ENCODE measurements around the gene SCN8A.
"Not testable (repeated sequence)": the region's sequence is repeated elsewhere in the genome, so short reads cannot be mapped to it uniquely, and the experiment has no call there.

Gene SCN8A

DNA sequence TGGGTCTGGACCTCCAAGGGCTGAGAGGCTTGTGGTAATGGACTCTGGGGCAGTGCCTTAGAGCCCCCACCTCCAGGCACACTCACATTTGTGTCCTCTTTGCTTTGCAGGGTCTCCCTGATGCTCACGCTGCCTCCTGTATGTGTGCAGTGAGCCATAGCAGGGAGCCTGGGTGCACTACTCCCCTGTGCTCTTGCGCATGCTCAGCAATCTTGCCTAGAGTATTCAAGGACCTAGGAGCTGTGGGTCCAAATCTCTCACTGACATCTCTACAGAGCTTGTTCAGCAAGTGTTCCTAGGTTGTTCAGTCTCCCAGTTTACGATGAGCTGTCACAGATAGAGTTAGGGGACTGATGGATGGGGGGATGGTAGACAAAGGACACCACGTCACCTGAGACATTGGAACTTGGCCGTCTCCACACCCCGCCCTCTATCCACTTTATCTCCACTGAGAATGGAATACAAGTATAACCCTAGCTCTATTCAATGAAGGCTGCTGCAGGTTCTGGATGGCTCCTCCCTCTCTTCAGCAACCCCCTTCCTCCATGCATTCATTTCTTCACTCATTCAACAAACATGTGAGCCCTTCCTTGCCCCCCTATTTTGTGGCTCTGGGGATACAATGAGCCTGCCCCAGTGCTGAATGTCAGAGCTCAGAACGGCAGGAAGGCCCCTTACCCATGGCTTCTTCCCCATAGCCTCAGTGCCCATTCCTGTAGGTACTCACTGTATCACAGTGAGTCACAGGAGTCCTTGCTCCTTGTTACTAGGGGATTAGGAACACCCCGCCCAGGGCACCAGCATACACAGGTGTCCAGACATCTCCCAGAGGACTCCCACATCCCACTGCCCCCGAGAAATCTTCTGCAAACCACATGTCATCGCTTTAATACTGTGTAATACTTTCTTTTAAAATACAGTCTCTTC lies 226.3 kb downstream of the SCN8A start:
- DNase-seq (ENCODE audit: low spot score): no peak

DNA sequence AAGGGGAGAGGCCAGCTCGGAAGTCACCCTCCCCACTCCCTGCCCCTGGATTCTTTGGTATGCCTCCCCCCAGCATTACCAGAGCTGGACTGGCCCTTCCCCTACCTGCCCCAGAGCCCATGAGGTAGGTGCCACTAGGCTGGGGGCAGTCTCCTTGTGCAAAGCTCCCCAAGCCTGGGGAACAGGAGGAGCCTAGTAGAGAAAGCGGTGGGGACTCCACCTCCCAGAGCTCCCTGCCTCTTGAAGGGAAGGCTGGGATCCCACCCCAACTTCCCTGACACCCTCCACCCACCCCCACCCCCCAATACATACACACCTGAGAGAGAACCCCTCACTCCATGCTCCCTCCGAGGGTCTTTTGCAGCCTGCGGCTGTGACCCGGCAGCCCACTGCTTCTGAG lies 227.1 kb downstream of the SCN8A start:
- no peak for DNase-seq (ENCODE audit: low spot score)

DNA sequence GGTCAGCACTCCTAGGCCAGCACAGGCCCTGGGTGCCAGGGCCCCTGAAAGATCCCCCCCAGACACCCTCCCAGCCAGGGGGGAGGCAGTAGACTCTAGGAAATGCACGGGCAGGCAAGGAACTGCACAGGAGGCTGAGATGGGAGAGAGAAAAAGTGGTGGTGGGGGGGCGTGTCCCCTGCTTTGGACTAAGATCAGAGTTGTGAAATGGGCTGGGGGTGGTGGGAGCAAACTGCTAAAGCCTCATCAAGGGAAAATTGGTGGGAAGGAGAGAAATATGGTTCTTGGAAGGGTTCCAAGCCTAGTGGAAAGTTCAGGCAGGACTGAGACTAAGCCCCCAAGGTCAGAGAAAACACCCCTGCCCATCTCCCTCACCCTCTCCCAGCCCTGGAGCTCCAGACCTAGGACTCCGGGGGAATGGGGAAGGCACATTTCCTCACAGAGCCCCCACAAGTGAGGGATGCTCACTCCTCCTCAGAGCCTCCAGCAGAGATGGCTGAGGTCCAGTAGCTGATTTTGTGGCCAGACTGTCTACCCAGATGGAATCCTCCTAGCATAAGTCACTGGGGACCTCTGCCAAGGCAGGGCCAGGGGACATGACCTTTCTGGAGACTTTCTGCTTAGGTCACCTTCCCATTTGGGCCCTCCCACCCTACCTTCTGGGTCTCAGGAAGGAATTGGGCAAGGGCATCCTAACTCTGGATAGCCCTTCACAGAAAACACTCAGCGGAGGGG lies 227.7 kb downstream of the SCN8A start:
- DNase-seq (ENCODE audit: low spot score): peak; percentile 55

DNA sequence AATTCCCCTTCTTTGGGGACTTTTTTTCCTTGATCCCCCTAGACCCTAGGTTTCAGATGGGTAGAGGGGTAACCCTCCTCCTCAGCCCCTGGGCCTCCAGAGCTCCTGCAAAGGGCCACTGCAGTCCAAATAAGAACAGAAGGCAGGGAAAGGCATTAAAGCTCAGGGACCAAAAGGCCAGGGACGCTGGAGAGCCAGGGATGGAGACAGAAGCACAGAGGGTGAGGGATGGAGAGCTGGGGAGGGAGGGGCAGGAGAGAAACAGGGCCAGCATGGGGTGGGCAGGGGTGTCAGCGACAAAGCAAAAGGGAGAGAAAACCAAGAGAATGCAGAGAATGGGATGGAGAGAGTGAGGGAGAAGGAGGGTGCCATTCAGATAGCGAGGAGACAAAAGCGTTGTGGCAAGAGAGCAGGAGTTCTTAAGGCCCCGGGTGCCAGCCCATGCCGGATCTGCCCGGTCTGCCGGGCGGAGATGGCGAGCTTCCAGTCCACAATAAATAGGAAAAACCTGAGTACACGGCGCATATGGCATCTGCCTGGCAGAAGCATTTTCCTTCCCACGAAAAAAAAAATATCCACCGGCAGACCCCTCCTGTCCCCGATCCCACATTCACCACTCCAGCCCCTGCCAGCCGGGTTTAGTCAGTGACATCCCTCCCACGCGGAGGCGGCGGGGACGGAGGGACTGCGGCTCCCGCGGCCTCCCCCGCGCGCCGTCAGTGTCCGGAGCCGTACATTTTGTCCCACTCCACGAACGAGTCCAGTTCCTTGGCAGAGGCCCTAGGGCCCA lies 228.9 kb downstream of the SCN8A start:
- peak; percentile 70 for DNase-seq (ENCODE audit: low spot score)

DNA sequence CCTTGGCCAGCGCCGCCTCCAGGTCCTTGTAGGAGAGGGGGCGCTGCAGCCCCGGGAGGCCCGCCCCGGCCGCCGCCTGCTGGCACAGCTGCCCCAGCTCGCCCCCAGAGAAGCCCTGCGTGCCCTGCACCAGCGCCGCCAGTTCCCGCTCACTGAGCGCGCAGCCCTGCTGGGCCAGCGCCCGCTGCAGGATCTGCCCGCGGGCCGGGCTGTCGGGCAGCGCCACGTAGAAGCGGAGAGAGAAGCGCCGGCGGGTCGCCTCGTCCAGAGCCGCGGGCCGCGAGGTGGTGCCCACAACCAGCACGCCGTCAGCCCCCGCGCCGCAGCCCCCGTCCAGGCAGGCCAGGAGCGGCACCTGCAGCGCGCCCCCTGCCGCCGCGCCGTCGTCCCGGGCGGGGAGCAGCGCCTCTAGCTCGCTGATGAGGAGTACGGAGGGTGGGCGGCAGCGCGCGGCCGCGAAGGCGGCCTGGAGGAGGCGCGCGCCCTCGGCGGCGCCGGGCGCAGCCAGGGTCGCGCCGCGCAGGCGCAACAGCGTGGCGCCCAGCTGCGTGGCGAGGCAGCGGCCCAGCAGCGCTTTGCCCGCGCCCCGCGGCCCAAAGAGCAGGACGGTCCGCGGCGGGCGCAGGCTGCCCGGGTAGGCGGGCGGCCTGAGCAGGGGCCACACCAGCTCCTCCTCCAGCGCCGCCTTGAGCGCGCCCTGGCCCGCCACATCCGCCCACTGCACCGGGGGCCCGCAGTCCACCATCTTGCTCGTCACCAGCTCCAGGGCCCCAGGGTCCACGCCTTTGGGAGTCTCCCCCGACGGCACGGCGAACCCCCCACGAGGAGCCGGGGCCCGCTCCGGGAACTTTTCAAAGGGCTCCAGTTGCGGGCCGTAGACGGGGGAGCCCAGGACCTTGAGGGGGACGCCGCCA lies 229.8 kb downstream of the SCN8A start:
- DNase-seq (ENCODE audit: low spot score): peak; percentile 23

DNA sequence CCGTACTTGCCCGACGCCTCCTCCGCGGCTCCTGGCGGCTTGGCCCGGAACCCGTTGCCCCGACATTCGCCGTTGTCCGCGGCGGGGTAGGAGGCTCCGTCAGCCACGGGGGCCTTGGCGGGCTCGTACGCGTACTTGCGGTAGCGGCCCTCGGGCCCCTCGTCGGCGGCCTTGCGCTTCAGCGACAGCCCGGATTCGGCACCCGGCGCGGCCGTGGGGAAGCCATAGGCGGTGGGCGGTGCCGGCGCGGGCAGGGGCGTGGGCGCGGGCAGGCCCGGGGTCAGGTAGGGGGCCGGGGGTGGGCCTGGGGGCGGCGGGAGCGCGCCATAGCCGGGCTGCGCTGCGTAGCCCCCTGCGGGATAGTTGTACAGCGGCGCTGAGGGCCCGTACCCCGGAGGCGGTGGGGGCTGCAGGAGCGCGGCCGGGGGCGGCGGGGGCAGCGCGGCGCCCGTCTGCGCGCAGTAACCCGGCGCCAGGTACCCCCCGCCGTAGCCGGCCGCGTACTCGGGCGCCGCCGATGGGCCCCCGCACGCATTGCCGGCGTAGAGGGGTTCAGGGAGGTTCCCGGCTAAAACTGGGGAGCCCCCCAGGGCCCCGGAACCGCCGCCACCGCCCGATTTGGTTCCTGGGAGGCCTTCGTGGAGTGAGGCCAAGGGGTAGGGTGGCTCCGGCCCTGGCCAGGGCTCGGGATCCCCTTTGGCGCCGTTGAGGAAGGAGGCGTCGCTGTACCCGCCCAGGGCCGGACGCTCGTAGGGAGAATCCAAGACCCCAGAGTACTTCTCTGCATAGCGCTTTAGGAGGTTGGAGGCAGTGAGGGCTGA lies 230.6 kb downstream of the SCN8A start:
- DNase-seq (ENCODE audit: low spot score): no peak

DNA sequence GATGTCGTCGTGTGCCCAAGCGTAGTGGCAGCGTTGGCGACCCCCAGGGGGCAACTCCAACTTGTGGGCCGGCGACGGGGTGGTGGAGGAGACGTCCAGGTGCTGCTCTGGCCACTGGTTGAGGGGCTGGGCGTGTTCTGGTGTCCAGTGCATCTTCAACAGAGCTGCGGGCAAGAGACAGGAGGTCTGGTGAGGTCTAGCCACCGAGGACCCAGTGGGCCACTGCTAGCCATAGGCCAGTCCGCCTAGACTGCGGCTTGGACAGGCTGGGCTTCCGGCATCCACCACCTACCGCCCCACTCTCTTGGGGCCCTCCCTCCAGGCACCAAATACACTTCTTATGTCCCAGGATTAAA lies 231.2 kb downstream of the SCN8A start:
- DNase-seq (ENCODE audit: low spot score): no peak

DNA sequence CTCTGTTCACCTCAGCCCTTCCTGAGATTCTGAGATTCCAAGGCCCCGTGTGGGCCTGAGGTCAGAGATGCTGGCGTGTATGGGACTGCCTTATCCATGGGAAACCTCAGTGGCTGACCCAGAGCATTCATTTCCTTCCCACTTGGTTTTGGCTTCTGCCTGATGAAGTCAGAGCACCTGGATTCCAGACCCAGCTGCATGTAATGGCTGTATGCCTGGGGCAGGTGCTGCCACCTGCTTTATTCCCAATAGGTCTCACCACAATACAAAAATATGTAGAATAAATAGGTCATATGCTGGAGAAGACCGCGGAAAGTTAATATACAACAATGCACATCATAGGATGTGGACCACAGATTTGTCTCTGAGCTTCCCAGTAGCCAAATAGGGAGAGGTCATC lies 231.9 kb downstream of the SCN8A start:
- no peak for DNase-seq (ENCODE audit: low spot score)

DNA sequence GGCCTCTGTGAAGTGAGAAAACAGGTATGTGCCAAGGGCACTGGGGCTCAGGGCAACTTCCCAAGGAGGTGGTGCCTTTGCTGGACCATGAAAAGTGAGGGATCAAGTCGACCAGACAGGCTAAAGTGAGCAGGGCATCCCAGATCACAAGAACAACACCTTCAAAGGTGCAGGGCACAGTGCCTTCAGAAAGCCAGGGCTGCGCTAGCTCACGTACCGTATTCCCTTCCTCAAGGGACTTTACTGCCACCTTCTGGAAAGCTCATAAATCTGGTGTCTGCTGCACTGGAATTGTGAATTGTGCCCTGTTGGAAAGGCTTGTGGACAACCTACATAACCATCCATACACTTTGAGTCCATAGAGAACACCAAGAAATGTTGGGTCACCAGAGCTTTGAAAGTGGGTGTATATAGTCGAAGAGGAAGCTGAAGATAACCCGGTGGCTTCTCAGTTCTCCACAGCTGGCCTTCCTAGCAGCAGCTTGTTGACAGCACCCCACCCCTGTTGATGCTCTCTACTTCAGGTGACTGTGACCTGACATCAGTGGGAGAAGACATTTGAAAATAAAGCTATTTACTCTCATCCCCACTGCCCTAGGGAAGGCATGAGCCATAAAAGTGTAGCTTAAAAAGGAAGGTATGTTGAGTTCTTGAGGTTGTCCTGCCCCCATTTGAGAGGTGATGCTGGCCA lies 233.0 kb downstream of the SCN8A start:
- peak; percentile 94 for DNase-seq (ENCODE audit: low spot score)

DNA sequence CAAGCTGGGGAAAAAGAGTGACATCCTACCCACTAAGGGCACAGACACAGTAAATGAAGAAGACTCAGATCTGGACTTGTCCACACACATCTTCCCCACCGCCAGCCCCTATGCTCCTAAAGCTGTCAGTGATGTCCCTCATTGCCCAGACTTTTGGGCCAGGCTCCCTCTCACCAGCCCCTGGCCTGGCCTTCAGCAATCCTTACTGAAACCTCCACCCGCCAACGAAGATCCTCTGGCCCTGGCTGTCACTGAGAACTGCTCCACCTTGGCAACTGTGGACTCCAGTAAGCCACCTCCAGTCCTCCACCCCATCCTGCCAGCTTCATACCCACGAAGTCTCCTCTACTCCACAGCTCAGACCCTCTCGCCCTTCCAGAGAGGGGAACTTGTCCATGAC lies 234.2 kb downstream of the SCN8A start:
- DNase-seq (ENCODE audit: low spot score): no peak

DNA sequence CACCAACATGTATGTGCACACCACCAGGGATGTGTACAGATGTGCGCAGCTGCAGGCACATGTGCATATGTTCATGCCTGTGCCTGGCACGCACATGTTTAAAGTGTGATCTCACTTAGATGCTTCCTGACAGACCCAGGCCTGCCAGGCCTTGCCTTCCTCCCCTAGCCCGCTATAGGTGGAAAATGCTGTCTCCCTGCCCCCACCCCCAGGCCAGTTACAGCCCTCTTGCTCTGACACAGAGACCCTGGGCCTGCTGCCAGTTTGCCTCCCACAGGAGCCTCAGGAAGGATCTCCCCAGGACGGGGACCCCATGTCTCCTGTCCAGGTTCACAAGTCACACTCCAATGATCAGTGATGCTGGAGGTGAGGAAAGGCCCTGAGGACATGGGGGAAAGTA lies 235.8 kb downstream of the SCN8A start:
- no peak for DNase-seq (ENCODE audit: low spot score)

DNA sequence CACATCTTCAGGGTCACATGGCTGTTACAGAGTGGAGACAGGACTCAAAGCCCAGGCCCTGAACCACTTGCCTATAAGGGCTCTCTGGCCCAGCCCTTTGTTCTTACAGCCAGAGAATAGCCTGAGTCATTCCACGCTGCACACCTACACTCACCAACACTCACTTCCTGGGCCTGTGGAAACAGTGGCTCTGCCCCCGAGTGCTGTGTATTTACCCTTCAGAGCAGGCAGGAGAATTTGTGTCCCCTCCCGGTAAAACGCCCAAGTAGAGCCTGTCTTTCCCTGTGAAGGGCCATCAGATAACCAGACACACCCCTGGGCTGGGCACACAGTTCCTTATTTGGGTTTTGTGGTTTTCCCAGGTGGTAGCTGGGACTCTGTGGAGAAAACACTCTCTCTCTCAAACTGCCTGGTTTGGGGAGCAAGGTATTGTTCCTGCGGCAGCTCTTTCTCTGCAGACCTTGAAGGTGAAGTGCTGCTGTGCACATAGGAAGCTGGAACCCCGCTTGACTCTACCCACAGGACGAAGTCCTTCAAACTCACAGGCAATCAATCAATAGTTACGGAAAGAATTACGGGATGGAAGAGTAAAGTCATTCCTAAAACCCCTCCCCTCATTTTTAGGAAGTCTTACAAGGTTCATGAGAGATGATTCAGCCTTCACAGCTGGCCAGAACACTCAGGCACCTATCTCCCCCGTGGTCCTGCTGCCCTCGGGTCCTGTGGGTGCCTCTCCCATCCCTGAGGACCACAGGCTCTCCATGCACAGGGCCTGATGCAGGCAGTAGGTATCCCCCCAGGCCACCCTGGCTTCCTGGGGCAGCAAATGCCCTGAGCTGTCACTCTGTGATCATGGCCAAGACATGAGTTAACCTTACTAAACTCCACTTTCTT lies 237.1 kb downstream of the SCN8A start:
- no peak for DNase-seq (ENCODE audit: low spot score)

DNA sequence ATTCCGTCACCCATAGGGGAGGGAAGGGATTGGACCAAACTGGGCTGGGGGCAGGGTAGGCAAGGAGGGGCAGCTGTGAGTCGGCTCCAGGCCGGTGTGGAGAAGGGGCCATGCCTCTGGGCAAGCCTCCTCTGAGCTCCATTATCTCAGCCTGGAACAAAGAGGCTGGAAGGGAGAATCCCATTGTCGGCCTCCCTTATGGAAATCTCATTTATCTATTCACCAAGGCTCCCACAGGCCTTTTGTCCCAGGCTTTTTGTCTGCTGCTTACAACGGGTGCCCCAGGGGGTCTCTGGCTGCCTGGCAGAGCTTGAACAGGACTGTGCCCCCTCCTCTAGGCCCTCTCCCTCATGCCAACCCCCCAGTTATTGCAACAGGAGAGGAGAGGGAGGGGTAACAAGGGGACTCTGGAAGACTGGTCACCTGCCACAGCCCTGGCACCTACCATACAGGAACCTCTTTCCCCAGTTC lies 238.0 kb downstream of the SCN8A start:
- no peak for DNase-seq (ENCODE audit: low spot score)

DNA sequence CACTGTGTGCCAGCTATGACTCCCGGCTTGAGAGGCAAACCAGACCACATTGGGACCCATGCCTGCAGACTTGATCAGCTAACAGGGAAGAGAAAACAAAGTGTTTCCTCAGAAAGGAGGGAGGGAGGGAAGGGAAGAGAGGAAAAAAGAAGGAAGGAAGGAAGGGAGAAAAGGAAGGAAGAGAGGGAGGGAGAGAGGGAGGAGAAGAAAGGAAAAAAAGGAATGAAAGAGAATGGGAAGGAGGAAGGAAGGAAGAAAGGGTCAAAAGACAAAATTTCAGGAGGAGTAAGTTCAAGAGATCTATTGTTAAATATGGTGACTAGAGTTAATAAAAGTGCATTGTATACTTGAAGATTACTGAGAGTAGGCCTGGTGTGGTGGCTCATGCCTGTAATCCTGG lies 238.6 kb downstream of the SCN8A start:
- DNase-seq (ENCODE audit: low spot score): no peak

DNA sequence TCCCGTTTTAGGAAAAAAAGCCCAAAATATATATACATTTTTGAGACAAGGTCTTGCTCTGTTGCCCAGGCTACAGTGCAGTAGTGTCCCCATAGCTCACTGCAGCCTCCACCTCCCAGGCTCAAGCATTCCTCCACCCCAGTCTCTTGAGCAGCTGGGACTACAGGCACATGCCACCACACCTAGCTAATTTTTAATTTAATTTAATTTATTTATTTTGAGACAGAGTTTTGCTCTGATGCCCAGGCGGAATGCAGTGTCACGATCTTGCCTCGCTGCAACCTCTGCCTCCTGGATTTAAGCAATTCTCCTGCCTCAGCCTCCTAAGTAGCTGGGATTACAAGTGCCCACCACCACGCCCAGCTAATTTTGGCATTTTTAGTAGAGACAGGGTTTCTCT lies 240.8 kb downstream of the SCN8A start:
- DNase-seq (ENCODE audit: low spot score): not testable (repeated sequence)

DNA sequence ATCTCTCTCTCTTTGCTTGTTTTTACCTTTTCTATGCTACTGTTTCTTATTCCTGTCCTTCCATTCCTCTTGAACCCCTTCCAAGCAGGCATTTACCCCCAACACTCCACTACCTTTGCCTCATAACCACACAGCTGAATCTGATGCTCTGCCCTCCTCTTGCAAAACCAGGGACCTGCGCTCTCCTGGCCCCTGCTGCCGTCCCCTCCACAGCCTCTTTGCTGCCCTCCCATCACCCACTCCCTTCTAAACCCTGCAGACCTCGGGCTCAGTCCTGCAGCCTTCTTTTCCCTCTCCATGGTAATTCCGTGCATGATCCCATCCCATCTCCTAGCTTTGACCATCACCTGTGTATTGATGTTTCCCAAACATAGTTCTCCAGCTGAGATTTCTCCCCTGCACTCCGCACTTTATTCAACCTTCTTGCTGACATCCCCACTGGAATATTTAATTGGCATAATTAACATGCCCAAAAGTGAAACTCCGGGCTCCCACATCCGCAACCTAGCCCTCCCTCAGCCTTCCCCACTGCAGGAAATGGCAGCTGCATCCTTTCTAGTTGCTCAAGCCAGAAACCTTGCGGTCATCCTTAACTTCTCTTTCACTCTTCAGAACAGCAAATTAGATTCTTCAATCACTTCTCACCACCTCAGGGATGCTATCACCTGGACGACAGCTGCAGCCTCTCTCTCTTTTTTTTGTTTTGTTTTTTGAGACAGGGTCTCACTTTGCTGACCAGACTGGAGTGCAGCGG lies 241.5 kb downstream of the SCN8A start:
- DNase-seq (ENCODE audit: low spot score): no peak

DNA sequence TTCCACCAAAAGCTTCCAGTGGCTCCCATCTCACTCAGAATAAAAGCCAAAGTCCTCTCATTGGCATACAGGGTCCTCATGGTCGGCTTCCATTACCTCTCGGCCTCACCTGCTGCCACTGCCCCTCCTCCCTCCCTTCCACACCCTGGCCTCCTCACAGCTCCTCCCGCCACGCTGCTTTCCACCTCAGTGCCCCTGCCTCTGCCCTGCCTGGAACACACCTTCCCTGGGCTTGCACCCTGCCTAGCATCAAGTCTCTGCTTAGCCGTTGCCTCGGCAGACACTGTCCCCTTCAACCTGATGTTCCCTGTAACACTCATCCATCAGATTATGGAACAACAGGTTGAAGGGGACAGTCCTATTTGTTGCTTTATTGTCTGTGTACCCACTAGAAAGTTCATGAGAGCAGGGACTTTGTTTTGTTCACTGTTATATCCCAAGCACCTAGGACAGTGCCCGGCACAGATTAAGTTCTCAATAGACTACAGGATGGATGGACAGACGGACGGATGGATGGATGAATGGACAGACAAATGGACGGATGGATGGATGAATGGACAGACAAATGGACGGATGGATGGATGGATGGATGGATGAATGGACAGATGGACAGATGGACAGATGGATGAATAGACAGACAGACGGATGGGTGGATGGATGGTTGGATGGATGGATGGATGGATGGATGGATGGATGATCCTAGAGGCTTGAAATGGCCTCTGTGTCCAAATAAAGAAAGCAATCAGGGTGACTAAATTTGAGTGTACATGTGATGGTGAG lies 242.6 kb downstream of the SCN8A start:
- no peak for DNase-seq (ENCODE audit: low spot score)
